ENCODE measurements around the gene SRSF12. TPM values are rescaled to one million over a fixed set of nuclear protein-coding genes. Genes with fewer than 3 reads are reported as not detected.

Gene SRSF12
- total RNA-seq, 2 donors from 2014 or later: 1.0 to 5.7 TPM

DNA sequence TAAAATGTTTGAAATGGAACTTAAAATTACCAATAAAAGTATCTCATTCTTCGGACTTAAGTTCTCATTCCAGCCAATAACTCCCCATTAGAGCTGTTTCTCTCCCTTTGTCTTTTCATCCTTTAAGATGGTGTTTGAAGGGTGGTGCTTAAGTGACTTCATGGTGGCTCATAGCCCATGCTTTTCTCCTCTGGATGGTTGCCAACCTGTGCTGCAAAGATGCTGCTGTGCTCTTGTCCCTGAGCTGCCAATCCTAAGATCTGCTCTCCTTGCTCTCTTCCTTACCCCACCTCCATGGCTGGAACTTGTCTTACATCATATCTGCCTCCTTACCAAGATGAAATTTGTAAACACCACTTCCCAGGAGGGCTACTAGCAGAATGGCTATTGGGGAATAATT is 68.9 kb downstream of the SRSF12 start:
- Histone ChIP-seq H3K4me1 (replicated peaks) (no peaks in the 10 kb centered on the region), H3K36me3 (no peaks in the 10 kb centered on the region), H3K9me3 (no peaks in the 10 kb centered on the region), H3K27me3 (replicated peaks; ENCODE audit: insufficient read depth) (no peaks in the 10 kb centered on the region), H3K4me3 (no peak overlapping the region), H3K27ac (no peak overlapping the region)
- intact Hi-C loops (cut with DNase I): no loop called here
- DNase-seq (ENCODE audit: low spot score): no peak
- TF ChIP-seq POLR2AphosphoS5 (IDR thresholded peaks at IDR 0.05) (no peak), POLR2A (IDR thresholded peaks at IDR 0.05) (no peak)
- TF ChIP-seq, protein P1, sequence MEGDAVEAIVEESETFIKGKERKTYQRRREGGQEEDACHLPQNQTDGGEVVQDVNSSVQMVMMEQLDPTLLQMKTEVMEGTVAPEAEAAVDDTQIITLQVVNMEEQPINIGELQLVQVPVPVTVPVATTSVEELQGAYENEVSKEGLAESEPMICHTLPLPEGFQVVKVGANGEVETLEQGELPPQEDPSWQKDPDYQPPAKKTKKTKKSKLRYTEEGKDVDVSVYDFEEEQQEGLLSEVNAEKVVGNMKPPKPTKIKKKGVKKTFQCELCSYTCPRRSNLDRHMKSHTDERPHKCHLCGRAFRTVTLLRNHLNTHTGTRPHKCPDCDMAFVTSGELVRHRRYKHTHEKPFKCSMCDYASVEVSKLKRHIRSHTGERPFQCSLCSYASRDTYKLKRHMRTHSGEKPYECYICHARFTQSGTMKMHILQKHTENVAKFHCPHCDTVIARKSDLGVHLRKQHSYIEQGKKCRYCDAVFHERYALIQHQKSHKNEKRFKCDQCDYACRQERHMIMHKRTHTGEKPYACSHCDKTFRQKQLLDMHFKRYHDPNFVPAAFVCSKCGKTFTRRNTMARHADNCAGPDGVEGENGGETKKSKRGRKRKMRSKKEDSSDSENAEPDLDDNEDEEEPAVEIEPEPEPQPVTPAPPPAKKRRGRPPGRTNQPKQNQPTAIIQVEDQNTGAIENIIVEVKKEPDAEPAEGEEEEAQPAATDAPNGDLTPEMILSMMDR (IDR thresholded peaks at IDR 0.05): no peak
- 7% methylated on average over 1 of the region's 1 CpG for WGBS

DNA sequence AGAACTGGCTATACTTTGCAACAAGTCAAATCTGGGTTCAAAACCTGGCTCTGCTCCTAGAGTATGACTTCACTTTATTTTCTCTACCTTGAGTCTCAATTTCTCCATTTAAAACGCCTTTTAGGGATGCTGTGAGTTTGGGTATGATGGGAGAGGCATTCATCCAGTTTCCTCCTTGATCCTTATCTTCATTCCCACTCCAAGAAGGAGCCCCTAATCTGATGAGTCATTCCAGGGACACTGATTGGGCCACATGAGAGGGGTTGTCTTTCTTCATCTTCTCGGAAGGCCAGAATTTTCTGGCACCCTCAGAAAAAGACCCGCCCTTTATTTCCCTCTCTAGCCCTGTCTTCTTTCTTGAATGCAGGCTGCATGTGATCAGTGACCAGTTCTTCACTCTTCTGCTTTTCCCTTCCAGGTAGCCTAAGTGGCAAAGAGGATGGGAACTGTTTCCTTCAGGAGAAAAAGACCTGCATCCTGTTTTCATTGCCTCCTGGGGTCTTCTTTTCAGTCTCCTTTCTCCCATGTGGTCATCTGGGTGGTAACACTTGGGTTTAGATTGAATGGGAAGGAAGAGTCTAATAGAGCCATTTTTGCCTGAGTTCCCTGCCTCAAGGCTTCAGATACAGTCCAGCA is 69.5 kb downstream of the SRSF12 start:
- intact Hi-C loops (cut with DNase I): no loop called here
- WGBS: 73% methylated on average over 3 of the region's 3 CpGs
- no peak overlapping the region for H3K27ac ChIP-seq

DNA sequence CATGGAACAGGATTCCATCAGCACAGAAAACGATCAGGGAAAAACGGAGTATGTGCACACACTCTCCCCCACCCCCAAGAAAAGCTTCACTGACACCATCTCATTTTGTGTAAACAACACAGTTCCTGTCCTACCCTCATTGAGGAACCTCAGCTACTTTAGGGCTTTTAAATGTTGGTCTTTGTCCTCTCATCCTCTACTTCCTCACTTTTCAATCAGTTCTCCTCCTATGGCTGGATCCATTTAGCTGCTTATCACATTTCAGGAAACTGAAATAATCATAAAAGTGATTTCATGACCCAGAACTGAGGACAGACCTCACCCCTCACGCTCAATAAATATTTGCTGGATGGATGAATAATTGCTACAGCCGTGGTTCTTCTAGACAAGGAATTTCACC is 70.4 kb downstream of the SRSF12 start:
- no peaks in the 10 kb centered on the region for H3K9me3 ChIP-seq
- no peak for DNase-seq (ENCODE audit: low spot score)
- no peaks in the 10 kb centered on the region for H3K27me3 ChIP-seq (replicated peaks; ENCODE audit: insufficient read depth)
- no peak overlapping the region for H3K27ac ChIP-seq
- intact Hi-C loops (cut with DNase I): no loop called here
- H3K36me3 ChIP-seq: no peaks in the 10 kb centered on the region
- no peak for TF ChIP-seq POLR2A (IDR thresholded peaks at IDR 0.05)
- TF ChIP-seq, protein P1 (IDR thresholded peaks at IDR 0.05): no peak
- no peak for TF ChIP-seq POLR2AphosphoS5 (IDR thresholded peaks at IDR 0.05)
- H3K4me3 ChIP-seq: no peak overlapping the region
- no peaks in the 10 kb centered on the region for H3K4me1 ChIP-seq (replicated peaks)
- WGBS: 50% methylated on average over 4 of the region's 4 CpGs

More for the DNA sequence above, 69.5 kb downstream of the SRSF12 start:
- no peaks in the 10 kb centered on the region for H3K36me3 ChIP-seq
- H3K4me1 ChIP-seq (replicated peaks): no peaks in the 10 kb centered on the region
- no peaks in the 10 kb centered on the region for H3K27me3 ChIP-seq (replicated peaks; ENCODE audit: insufficient read depth)
- TF ChIP-seq POLR2A (IDR thresholded peaks at IDR 0.05) (no peak), POLR2AphosphoS5 (IDR thresholded peaks at IDR 0.05) (no peak)
- TF ChIP-seq, protein P1 (IDR thresholded peaks at IDR 0.05): no peak
- H3K9me3 ChIP-seq: no peaks in the 10 kb centered on the region
- DNase-seq (ENCODE audit: low spot score): no peak
- no peak overlapping the region for H3K4me3 ChIP-seq

Small RNA genes lying within 50 kb of the gene (small RNA-seq; reads per million reads assigned to genes)
- gene RN7SL336P (0 reads per million in 2 donors), gene RNU2-61P (0.19 to 0.40 reads per million in 2 donors)

Other genes starting within 250 kb of the SRSF12 start
- 10 to 100 TPM; 10.1 to 23.6 TPM for gene RNGTT, start 154.5 kb downstream of the SRSF12 start, total RNA-seq
- 100 to 1,000 TPM; 216 to 273 TPM for gene PNRC1, start 37.3 kb downstream of the SRSF12 start, total RNA-seq
- gene PM20D2, start 28.0 kb upstream of the SRSF12 start, total RNA-seq: 10 to 100 TPM; 11.9 to 48.4 TPM
- gene GABRR1, start 99.3 kb upstream of the SRSF12 start, total RNA-seq: under 1 TPM in 1 of 2 donors, not detected in 1; 0.97 TPM
- gene GABRR2, start 197.2 kb upstream of the SRSF12 start, total RNA-seq: under 1 TPM; 0.14 to 0.40 TPM
- 10 to 100 TPM; 31.7 to 98.4 TPM for gene UBE2J1, start 234.7 kb upstream of the SRSF12 start, total RNA-seq

All from prostate gland (tissue), 2 donors.